Left ventricle myocardium inferior (tissue), 1 donor: ENCODE results near the gene TAS2R5. TPM values are rescaled to one million over a fixed set of nuclear protein-coding genes. Genes with fewer than 3 reads are reported as not detected.
"Not testable (repeated sequence)": the region's sequence is repeated elsewhere in the genome, so short reads cannot be mapped to it uniquely, and the experiment has no call there.

ENCODE experiments used
- DNase-seq: peaks from one replicate; pipeline ENCODE4 v3.0.0-alpha.2; 2020
- H3K27ac ChIP-seq: fragments of 200-600 bp; replicated peaks from 2 replicates; pipeline ENCODE4 v1.8.0; 2021
- H3K27me3 ChIP-seq: fragments of 200-600 bp; 2 replicates; pipeline ENCODE4 v1.8.0; 2021; ENCODE audit warnings: low read depth
- H3K36me3 ChIP-seq: fragments of 200-600 bp; 2 replicates; pipeline ENCODE4 v1.8.0; 2021
- H3K4me1 ChIP-seq: fragments of 200-600 bp; 2 replicates; pipeline ENCODE4 v1.8.0; 2021
- H3K4me3 ChIP-seq: fragments of 200-600 bp; 2 replicates; pipeline ENCODE4 v1.8.0; 2021; ENCODE audit warnings: mild to moderate bottlenecking, moderate library complexity
- H3K9me3 ChIP-seq: fragments of 200-600 bp; replicated peaks from 2 replicates; pipeline ENCODE4 v1.8.0; 2021
- CTCF ChIP-seq: fragments of 200-600 bp; IDR thresholded peaks from 2 replicates; pipeline ENCODE4 v1.8.0; 2021; ENCODE audit warnings: antibody characterized with exemption, mild to moderate bottlenecking, borderline replicate concordance
- intact Hi-C: fragments of 100-400 bp; cut with micrococcal nuclease; formaldehyde crosslinking; loops from one replicate; pipeline ENCODE4 v1.11.0; 2022
- total RNA-seq: library from RNA; stranded (reverse); fragmentation: NEBNext Ultra II Directional; extraction: Animal tissue kit (Norgen Biotek cat#: 25700); gene quantifications from one replicate; pipeline ENCODE4 v1.2.1, GENCODE V29; 2021
- donor health status: DM: no; HTN: yes; CAD: no; lungs with severe emphysema.

The TAS2R5 gene
- total RNA-seq, 1 donor from 2014 or later, result 0.47 TPM

GRCh38 chr7:141754939-141755338, 35.1 kb upstream of the TAS2R5 start:
- TF ChIP-seq CTCF, result peak; percentile 42
- no peaks in the 10 kb centered on the region for H3K4me1 ChIP-seq
- intact Hi-C loops, result no loop called here
- DNase-seq, result no peak
- H3K4me3 ChIP-seq, result no peak overlapping the region
- H3K36me3 ChIP-seq, result peaks cover 82% of the 10 kb centered on the region
- H3K27ac ChIP-seq, result no peak overlapping the region
- peaks cover 33% of the 10 kb centered on the region for H3K9me3 ChIP-seq
- H3K27me3 ChIP-seq, result no peaks in the 10 kb centered on the region

GRCh38 chr7:141763797-141764196, 26.2 kb upstream of the TAS2R5 start, which contains the start of gene TAS2R3:
Gene TAS2R3, plus strand, starts transcription at chr7:141764097. Its CDS starts 62 bp downstream, at chr7:141764159.
- H3K4me3 ChIP-seq, result no peak within 1 kb of the TSS
- no peaks in the 10 kb centered on the region for H3K4me1 ChIP-seq
- intact Hi-C loops, result no loop called here
- TF ChIP-seq CTCF, result no peak
- H3K27me3 ChIP-seq, result no peaks in the 10 kb centered on the region
- no peak within 1 kb of the TSS for H3K27ac ChIP-seq
- H3K9me3 ChIP-seq, result no peaks in the 10 kb centered on the region
- peaks cover 51% of the 10 kb centered on the region for H3K36me3 ChIP-seq
- no peak for DNase-seq

- H3K27ac ChIP-seq, intact Hi-C loops, H3K4me1 ChIP-seq, H3K4me3 ChIP-seq, H3K9me3 ChIP-seq, DNase-seq, H3K27me3 ChIP-seq: not testable (repeated sequence)
- H3K36me3 ChIP-seq, result peaks cover 17% of the 10 kb centered on the region
Observed at GRCh38 chr7:141770083-141770583, 19.9 kb upstream of the TAS2R5 start.

- Histone ChIP-seq H3K27ac (no peak within 1 kb of the TSS), H3K4me1 (no peaks in the 10 kb centered on the region), H3K36me3 (peaks cover 30% of the 10 kb centered on the region), H3K27me3 (no peaks in the 10 kb centered on the region), H3K9me3 (peaks cover 15% of the 10 kb centered on the region), H3K4me3 (no peak within 1 kb of the TSS)
- DNase-seq, result no peak
- no peak for TF ChIP-seq CTCF
- intact Hi-C loops, result no loop called here
Observed at GRCh38 chr7:141776374-141776773, 13.6 kb upstream of the TAS2R5 start, which contains the start of gene TAS2R4. Gene TAS2R4, plus strand, starts transcription at chr7:141776674. Its CDS starts 1,815 bp downstream, at chr7:141778489.

GRCh38 chr7:141785706-141786552, 4.1 kb upstream of the TAS2R5 start:
- intact Hi-C loops, result no loop called here
- Histone ChIP-seq H3K27me3 (no peaks in the 10 kb centered on the region), H3K4me3 (no peak overlapping the region)

More at GRCh38 chr7:141785706-141786552, 4.1 kb upstream of the TAS2R5 start:
- no peak for DNase-seq
- TF ChIP-seq CTCF, result peak; percentile 77
- H3K4me1 ChIP-seq, result peaks cover 6% of the 10 kb centered on the region
- no peaks in the 10 kb centered on the region for H3K9me3 ChIP-seq
- peaks cover 12% of the 10 kb centered on the region for H3K36me3 ChIP-seq
- no peak overlapping the region for H3K27ac ChIP-seq
